B cell (primary cell): ENCODE data around the gene RGS7.

Experiments
- CTCF ChIP-seq: fragments of 200-600 bp; IDR thresholded peaks from one replicate; pipeline ENCODE4 v1.8.0; 2022; ENCODE audit warnings: antibody characterized with exemption, mild to moderate bottlenecking
- EZH2 ChIP-seq: IDR thresholded peaks from 2 replicates; pipeline ENCODE4 v1.6.1; 2012; ENCODE audit warnings: borderline replicate concordance, low read depth, mild to moderate bottlenecking, moderate library complexity, low read length; ENCODE audit not compliant: insufficient read depth, poor library complexity, severe bottlenecking

- TF ChIP-seq EZH2, result no peak
- no peak for TF ChIP-seq CTCF
Observed at GRCh38 chr1:241012708-241013340, 344.2 kb downstream of the RGS7 start.
